Right kidney (tissue), 1 donor: Measurements from ENCODE around the gene PPHLN1.
"Not testable (repeated sequence)": the region's sequence is repeated elsewhere in the genome, so short reads cannot be mapped to it uniquely, and the experiment has no call there.

Source experiments
- DNase-seq: peaks from one replicate; pipeline ENCODE4 v3.0.0-alpha.2; 2016

Gene PPHLN1

DNA sequence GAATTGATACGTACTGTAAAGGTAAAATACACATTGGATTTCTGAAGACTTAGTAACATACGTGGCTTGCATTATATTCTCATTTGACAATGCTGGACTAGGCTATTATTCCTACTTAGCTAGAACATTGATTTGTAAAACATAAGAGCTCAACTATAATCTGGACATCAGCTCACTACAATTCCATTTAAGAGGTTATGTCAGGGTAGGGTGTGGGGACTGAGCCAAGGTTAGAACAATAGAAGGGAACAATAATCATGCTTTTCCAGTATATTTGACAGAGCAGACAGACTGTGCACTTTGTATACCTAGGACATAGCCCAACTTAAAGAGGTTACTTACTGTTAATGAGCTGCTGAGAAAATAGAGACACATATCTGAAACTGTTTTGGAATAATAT is 10.9 kb upstream of the PPHLN1 start:
- no peak for DNase-seq

DNA sequence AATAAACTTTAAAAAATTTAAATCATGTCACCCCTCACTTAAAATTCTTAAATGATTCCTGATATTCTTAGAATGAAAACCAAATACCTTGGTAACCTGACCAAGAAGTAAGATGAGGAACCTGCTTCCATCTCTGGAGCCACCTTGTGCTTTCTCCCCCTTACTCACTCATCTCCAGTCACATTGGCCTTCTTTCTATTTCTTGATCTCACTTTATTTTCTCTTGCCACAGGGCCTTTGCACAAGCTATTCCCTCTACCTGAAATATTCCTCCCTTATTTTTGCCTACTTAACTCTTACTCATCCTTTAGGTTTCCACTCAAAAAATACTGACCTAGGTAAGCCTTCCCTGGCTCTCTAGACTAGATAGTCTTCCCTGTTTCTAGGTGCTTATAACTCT is 5.2 kb upstream of the PPHLN1 start:
- no peak for DNase-seq

- DNase-seq: no peak
Measured at GRCh38 chr12:42322567-42322966, 3.4 kb upstream of the PPHLN1 start.

DNA sequence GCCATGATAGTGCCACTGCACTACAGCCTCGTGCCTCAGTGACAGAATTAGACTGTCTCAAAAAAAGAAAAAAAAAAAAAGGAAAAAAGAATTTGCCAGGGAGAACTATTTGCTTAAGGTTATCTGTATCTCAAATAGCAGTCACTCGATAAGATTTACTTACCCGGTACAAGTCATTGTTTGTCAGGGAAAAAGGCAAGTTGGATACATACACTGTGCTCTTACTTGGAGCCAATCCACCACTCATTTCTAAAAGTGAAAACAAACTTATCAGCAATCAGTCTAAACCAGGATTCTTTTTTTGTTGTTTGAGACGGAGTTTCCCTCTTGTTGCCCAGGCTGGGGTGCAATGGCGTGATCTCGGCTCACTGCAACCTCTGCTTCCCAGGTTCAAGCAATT is 2.1 kb upstream of the PPHLN1 start:
- no peak for DNase-seq

DNA sequence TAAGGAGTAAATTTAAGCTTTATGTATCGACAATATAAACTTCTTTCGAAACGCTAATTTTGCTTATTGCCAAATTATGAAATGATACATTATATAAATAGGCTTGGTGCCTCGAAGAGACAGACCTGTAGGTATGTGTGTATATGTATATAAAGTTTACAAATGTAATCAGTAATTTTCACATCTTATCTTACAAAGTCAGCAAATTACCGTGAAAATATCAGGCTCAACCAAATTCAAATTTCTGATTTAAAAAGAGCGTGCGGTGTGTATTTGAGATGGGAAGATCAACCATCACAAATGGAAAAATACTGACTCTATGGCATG is 678 bp upstream of the PPHLN1 start:
- no peak for DNase-seq

DNA sequence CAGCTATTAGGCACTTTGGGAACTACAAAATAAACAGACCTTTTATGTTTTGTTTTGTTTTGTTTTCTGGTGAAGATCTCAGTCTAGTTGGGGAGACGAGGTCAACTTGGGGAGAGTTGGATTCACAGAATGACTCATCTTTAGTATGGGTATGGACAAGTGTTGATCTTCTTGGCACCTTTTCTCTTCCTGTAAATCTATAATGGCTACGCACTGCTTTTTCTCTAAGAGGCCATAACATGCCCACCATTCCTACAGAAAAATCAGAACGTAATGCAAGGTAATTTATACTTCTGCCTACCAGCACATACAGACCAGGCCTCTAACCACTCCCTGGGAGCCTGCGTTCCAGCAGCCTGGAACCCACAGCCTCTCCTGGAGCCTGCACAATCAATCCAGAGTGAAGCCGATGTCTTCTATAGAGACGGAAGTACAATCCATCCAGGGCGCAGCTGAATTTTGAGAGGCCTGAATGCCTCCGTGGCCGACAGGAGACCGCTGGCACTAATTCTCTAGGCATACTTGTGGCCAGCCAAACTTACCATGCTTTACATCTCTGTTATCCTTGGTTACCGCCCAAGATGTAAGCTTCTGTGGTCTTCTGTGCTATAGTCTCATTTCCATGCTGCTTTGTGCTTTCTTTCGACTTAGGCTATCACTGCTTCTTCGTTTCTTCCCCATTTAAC is 717 bp downstream of the PPHLN1 start:
- DNase-seq: peak; percentile 50

- DNase-seq: no peak
Measured at GRCh38 chr12:42327227-42327590, 1.2 kb downstream of the PPHLN1 start.

- DNase-seq: not testable (repeated sequence)
Measured at GRCh38 chr12:42330097-42330496, 4.1 kb downstream of the PPHLN1 start.

GRCh38 chr12:42332301-42333285 is 6.6 kb downstream of the PPHLN1 start:
- peak; percentile 3 for DNase-seq

DNA sequence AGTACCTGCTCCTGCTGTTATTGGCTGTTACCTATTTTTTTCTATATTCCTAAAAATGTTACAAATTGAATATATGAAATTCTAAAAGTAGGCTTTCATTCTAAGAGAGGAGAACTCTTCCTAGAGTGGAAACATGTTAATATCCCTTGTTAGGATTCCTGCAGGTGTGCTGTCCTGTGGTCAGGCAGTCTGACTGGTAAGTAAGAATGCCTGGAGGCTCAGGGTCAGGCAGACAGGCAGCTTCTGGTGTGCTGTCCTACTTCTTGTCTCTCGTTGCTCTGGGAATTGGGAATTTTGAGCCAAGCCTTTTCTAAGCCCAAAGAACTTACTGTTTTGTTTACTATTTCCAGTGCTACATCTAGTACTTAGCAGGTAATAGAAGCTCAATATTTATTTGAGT is 10.3 kb downstream of the PPHLN1 start:
- DNase-seq: no peak

- no peak for DNase-seq
Measured at GRCh38 chr12:42338280-42338679, 12.3 kb downstream of the PPHLN1 start.

DNA sequence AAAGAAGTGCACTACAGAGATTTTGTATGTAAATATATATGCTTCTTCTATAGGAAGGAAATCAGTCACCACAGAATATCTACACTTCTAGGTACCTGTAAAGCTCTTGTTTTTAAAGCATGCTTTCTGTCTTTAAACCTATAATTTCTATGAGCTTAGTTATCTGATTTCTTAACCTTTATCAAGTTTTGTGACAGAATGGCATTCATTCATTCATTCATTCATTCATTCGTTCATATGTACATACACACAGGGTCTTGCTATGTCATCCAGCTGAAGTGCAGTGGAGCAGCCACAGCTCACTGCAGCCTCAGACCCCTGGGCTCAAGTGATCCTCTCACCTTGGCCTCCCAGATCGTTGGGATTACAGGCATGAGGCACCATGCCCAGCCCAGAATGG is 16.1 kb downstream of the PPHLN1 start:
- DNase-seq: no peak

DNA sequence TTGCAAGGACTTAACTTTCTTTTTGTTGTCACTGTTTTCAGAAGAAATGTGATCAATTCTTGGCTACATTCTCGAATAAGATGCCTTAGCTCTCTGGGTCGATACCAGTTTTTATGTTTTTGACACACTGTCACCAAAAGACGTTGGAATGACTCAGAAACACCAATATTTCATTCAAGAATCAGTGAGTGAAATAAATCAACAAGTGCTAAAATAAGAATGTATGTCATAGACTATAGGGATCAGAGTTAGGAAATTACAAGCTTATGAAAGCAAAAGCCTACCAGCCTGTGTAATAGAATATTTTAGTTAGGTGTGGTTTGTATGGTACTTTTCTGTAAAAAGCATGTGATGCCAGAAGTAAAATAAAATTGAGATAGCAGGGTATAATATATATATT is 17.8 kb downstream of the PPHLN1 start:
- DNase-seq: no peak

GRCh38 chr12:42346403-42347002 is 20.5 kb downstream of the PPHLN1 start:
- DNase-seq: no peak

DNA sequence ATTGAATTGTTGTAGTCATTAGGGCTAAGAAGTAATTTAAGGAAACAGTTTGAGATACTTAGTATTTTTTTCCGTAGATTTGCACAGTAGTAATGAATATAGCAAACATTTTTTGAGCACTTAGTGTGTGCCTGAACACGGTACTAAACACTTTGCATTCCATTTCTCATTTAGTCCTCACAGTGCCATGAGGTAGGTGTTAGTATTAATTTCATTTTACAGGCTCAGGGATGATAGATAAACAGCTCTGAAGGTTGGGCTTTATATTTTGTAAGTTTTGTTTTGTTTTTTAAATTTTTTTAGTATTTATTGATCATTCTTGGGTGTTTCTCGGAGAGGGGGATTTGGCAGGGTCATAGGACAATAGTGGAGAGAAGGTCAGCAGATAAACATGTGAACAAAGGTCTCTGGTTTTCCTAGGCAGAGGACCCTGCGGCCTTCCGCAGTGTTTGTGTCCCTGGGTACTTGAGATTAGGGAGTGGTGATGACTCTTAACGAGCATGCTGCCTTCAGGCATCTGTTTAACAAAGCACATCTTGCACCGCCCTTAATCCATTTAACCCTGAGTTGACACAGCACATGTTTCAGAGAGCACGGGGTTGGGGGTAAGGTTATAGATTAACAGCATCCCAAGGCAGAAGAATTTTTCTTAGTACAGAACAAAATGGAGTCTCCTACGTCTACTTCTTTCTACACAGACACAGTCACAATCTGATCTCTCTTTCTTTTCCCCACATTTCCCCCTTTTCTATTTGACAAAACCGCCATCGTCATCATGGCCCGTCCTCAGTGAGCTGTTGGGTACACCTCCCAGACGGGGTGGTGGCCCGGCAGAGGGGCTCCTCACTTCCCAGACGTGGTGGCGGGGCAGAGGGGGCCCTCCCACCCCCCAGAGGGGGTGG is 23.4 kb downstream of the PPHLN1 start:
- DNase-seq: not testable (repeated sequence)

GRCh38 chr12:42350021-42350407 is 24.0 kb downstream of the PPHLN1 start:
- not testable (repeated sequence) for DNase-seq

DNA sequence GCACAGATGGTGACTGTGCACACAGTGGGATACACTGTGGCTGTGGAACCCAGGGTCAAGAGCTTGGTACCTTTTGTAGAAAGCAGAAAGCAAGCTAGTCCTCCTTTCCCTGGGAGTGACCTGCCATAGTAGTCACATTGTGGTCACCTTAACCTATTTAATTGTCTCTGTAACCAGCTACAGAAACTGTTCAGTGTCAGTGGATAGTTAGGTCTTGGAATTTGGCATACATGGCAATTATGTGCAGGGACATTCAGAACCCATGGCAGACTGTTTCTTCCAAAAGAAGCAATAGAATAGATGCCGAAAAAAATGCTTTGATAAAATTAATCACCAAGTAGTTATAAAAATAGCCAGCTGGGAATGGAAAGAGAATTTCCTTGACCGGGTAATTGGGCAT is 30.4 kb downstream of the PPHLN1 start:
- no peak for DNase-seq

DNA sequence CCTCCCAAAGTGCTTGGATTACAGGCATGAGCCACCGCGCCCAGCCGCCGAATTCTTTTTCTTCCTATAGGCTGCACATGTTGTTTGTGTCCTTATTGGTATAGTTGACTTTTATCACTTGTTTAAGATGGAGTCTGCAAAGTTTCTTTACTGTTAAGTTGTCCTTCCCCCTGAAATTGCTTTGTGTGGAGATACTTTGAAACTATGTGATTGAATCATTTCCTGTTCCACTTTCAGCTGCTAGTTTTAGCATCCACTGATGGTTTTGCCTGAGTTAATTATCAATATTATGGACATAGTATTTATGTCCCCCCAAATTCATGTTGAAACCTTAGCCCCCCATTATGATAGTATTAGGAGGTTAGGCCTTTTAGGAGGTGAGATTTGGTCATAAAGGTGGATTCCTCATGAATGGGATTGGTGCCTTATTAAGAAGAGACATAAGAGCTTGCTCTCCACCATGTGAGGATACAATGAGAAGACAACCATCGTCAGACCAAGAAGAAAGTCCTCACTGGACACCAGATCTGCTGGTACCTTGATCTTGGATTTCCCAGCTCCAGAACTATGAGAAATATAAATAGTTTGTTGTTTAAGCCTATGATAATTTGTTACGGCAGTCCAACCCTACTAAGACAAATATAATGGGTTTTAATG is 34.9 kb downstream of the PPHLN1 start:
- no peak for DNase-seq

DNA sequence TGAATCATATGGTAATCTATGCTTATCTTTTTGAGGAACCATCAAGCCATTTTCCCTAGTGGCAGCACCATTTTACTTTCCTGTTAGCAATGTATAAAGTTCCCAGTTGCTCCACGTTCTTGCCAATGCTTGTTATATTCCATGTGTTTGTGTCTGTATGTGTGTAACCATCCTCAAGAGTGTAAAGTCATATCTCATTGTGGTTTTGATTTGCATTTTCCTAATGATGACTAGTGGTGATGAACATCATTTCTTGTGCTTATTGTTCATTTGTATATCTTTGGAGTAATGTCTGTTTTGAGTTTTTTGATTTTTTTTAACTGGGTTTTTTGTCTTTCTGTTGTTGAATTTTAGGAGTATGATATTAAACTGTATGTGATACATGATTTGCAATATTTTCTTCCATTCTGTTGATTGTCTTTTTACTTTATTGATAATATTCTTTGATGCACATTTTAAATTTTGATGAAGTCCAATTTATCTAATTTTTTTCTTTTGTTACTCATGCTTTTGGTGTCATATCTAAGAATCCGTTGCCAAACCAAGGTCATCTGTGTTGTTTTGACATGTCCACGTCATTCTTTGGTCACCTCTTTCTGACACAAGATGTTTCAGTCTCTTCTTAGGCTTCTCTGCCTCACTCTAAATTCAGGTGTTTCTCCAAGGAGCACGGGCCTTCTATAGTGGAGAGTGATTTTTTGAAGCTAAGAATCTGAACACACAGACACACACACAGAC is 36.1 kb downstream of the PPHLN1 start:
- no peak for DNase-seq

DNA sequence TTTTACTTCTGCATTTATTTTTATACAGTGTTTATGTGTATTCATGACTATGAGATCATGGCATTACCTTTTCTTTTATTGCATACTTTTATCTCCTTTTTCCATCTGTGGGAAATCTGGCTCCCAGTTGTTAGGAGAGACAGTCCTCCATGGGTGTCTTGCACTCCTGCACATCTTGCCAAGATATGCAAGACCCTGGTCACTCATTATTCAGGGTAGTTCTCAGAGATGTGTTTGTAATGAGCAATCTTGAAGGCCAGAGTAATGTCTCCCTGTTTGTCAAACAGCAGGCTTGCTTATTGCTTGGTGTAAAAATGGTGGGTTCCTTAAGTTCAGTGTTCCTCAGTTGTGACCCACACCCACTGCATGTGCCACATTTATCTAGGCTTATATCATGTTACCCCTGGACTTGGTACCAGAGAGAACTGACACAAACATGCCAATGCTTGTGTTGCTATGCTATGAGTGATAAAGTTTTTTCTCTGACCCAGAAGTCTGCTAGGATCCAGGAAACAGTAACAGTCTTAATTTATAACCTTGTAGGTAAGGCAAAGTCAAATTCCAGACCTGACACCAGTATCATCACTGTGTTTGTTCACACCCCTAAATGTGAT is 36.8 kb downstream of the PPHLN1 start:
- no peak for DNase-seq

GRCh38 chr12:42364692-42365091 is 38.7 kb downstream of the PPHLN1 start:
- DNase-seq: no peak
